Right cardiac atrium (tissue), 5 donors: ENCODE results near the gene EPHA6. TPM values are rescaled to one million over a fixed set of nuclear protein-coding genes. Genes with fewer than 3 reads are reported as not detected.
A peak's percentile ranks its signal among the peaks of the same experiment; 100 is the strongest.

Experiments used
- ATAC-seq, 2 donors: fragments of 200-7000 bp; cut with Tn5 transposase; one replicate each; pipeline versions ENCODE4 v1.8.0 to v1.9.1; 2020; ENCODE audit warnings: moderate library complexity in 2 of 2, mild to moderate bottlenecking in 1 of 2
- DNase-seq, 3 donors: peaks; one replicate each; pipeline ENCODE4 v3.0.0-alpha.2; 2020
- H3K27ac ChIP-seq: one replicate; pipeline ENCODE4 v1.5.1; 2013; ENCODE audit warnings: mild to moderate bottlenecking, low read length, control low read depth, moderate library complexity
- H3K27me3 ChIP-seq: one replicate; pipeline ENCODE4 v1.6.1; 2013; ENCODE audit not compliant: control insufficient read depth, insufficient read depth
- H3K4me1 ChIP-seq: one replicate; pipeline ENCODE4 v1.6.1; 2013; ENCODE audit warnings: low read length; ENCODE audit not compliant: control insufficient read depth, insufficient read depth
- H3K4me3 ChIP-seq: one replicate; pipeline ENCODE4 v1.5.1; 2013; ENCODE audit warnings: low read length, control low read depth
- H3K9me3 ChIP-seq: one replicate; pipeline ENCODE4 v1.6.1; 2013; ENCODE audit warnings: low read length; ENCODE audit not compliant: control insufficient read depth
- WGBS: extraction: QIAGEN DNeasy Blood & Tissue Kit; methylation state at CpG from one replicate; pipeline ENCODE4 v1.1.7; 2013; 5-methylcytosine and 5-hydroxymethylcytosine counted together
- intact Hi-C, 4 donors: fragments of 100-400 bp; cut with DNase I; formaldehyde crosslinking; loops; one replicate each; pipeline versions ENCODE4 v1.11.0 to v1.14.0; 2022 to 2023
- polyA plus RNA-seq: library from polyadenylated mRNA; stranded (reverse); fragments of 200-250 nt; gene quantifications from one replicate; pipeline ENCODE4 v1.2.3, GENCODE V29; 2013
- total RNA-seq, 4 donors: library from RNA; stranded (reverse); fragmentation: NEBNext Ultra II Directional; extraction: Animal tissue kit (Norgen Biotek cat#: 25700); gene quantifications; one replicate each; pipeline ENCODE4 v1.2.1, GENCODE V29; 2021
- donor health status: healthy with polysubstance abuse.
- donor health status: DM: no; HTN: yes; CAD: no.
- donor health status: DM: no; HTN: no; CAD: no.
- donor health status: DM: no; HTN: yes; CAD: no; lungs with severe emphysema.
- donor health status: DM: yes; HTN: yes; CAD: no.

EPHA6 gene
- total and polyA plus RNA-seq, 5 donors = 0.05 to 1.4 (median 0.59) TPM

DNA sequence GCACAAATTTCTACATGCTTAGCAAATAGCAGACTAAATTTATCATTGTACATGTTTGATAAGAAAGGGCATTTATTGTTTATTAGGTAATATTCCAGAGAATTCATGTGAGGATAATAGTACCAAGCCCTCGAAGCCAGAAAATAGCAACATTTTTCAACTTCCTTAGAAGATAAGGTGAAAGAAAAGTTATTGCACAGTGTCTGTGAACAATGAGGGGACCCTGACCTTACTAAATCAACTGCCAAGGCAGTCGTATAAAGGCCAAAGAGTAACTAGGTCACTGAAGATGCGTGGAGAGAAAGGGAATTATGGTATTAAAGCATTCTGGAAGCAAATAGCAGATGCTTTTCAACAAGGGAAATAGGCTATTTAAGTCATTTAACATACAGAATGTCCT, 929.9 kb downstream of the EPHA6 start:
- ATAC-seq (no peak), DNase-seq (no peak)
- Histone ChIP-seq H3K4me1 (no peaks in the 10 kb centered on the region), H3K27ac (no peak overlapping the region), H3K4me3 (no peak overlapping the region), H3K27me3 (no peaks in the 10 kb centered on the region), H3K9me3 (no peaks in the 10 kb centered on the region)
- 45% methylated on average over 3 of the region's 3 CpGs for WGBS
- intact Hi-C loops = no loop called here

DNA sequence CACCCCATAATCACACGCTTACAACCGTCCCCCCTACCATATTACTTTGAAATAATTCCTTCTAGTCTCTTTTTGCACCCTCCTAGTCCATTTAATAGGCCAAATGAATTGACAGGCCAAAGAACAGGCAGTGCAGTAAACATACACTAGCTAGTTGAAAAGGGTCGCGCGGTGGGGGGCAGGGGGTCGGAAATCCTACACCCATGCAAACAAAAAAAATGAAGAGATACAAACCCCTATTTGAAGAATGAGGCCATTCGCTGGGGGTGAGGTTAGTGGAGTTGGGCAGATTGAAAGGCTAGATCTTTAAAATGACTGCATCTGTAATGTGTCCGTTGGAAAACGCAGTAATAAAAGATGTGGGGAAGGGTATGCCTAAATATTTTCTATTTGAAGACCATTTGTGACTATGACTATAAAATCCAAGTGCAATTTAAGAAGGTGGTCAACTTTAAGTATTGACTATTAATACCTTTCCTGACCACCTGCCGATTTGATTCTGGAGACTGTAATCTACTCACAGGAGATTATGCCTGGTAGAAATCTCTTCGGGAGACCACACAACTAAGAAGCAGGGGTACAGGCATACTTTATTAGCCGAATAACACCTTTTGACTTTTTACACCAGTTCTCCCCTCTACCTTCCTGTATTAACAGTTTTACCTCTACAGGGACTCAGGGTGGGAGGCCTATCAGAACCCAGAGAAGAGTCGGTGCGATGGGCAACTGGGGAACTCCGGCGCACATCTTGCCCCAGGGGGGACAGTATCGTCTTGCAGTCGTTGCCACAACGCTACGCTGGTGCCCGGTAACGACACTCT, 949.4 kb downstream of the EPHA6 start:
- 21% methylated on average over 22 of the region's 22 CpGs for WGBS
- H3K9me3 ChIP-seq = no peaks in the 10 kb centered on the region
- ATAC-seq = no peak
- H3K4me3 ChIP-seq = peak overlapping the region; percentile 71
- intact Hi-C loops = no loop called here
- no peaks in the 10 kb centered on the region for H3K4me1 ChIP-seq
- H3K27me3 ChIP-seq = no peaks in the 10 kb centered on the region
- DNase-seq = no peak
- H3K27ac ChIP-seq = peak overlapping the region; percentile 8

DNA sequence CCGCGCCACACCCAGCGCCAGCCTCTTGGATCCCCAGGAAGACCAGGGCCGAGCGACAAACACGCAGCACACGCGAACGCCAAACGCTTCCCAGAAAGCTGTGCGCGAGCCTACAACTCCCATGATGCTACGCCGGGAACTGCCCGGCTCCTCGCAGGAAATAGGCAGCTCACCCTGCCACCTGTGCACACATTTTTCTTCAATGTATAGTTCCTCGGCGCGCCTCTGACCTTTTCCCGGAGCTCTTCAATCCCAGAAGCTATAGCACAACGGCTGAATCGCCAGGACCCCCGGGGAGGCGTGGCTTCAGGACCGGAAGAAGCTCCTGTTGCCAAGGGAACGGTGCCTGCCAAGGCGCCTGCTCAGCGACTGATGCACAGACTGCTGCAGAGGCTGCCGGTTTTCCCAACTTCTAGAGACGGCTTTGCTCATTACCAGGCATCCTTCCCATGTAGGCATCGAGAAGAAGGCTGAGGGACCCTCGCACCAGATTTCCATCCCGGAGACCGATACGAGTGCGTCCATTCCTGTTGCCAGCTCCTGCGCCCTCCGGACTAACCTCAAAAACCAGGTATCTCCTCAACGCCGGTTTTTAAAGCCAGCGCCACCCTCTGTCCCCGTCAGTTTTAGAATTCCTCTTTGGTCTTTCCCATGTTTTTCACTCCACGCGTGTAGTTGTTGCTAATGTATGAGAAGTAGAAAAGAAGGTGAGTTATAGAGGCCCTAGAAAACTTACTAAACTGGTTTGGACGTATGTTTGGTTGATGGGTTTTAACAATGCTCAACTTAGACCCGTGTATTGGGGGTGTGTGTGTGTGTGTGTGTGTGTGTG, 950.2 kb downstream of the EPHA6 start, which contains the start of gene ARL6:
ARL6 (plus strand) TSS at position 352 of the 832 bp plus-strand sequence. CDS start 3,350 bp downstream, outside the sequence.
- WGBS = under 1% methylated on average over 46 of the region's 46 CpGs
- ATAC-seq = peak; percentile 99

GRCh38 chr3:97765336-97765735, 950.9 kb downstream of the EPHA6 start:
- intact Hi-C loops = no loop called here
- Histone ChIP-seq H3K27me3 (no peaks in the 10 kb centered on the region), H3K27ac (no peak overlapping the region), H3K4me1 (no peaks in the 10 kb centered on the region), H3K4me3 (peak overlapping the region; percentile 71), H3K9me3 (no peaks in the 10 kb centered on the region)
- ATAC-seq = no peak
- DNase-seq = no peak
- WGBS = 21% methylated on average over 2 of the region's 2 CpGs

More for the DNA sequence above, 950.2 kb downstream of the EPHA6 start, which contains the start of gene ARL6:
- intact Hi-C loops = no loop called here
- peak; percentile 87 to 94 (median 92) for DNase-seq
- Histone ChIP-seq H3K27me3 (no peaks in the 10 kb centered on the region), H3K4me3 (peak within 1 kb of the TSS; percentile 71), H3K27ac (peak within 1 kb of the TSS; percentile 8), H3K4me1 (no peaks in the 10 kb centered on the region), H3K9me3 (no peaks in the 10 kb centered on the region)

DNA sequence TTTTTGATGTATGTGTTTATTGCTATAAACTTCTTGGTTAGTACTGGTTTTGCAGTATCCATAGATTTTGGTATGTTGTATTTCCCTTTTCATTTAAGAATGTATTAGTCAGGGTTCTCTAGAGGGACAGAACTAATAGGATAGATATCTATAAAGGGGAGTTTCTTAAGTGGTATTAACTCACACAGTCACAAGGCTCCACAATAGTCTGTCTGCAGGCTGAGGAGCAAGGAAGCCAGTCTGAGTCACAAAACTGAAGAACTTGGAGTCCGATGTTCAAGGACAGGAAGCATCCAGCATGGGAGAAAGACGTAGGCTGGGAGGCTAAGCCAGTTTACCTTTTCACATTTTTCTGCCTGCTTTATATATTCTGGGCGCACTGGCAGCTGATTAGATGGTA, 958.5 kb downstream of the EPHA6 start:
- WGBS = 91% methylated on average over 3 of the region's 3 CpGs
- DNase-seq (no peak), ATAC-seq (no peak)
- Histone ChIP-seq H3K4me3 (no peak overlapping the region), H3K4me1 (no peaks in the 10 kb centered on the region), H3K27ac (no peak overlapping the region), H3K9me3 (no peaks in the 10 kb centered on the region), H3K27me3 (no peaks in the 10 kb centered on the region)
- intact Hi-C loops = no loop called here

DNA sequence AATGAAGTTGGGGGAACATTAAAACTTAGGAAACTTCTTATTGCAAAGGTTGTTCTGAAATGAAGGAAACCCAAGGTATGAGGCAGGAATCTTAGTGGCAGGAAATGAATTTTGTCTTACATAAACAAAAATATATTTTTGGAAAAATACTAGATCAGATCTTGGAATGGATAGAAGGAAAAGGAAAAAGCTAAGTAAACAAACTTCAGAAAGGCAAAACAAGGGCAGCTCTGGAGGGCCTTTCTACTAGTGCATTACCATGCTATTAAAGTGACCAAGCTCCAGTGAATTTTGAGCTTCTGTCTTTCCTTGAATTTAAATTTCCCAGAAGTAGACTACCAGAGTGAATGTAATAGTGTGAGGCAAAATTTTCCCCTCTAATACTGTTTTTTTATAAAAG, 963.8 kb downstream of the EPHA6 start:
- DNase-seq (no peak), ATAC-seq (no peak)
- Histone ChIP-seq H3K4me3 (no peak overlapping the region), H3K27me3 (no peaks in the 10 kb centered on the region), H3K4me1 (no peaks in the 10 kb centered on the region), H3K27ac (no peak overlapping the region), H3K9me3 (no peaks in the 10 kb centered on the region)
- intact Hi-C loops = no loop called here

DNA sequence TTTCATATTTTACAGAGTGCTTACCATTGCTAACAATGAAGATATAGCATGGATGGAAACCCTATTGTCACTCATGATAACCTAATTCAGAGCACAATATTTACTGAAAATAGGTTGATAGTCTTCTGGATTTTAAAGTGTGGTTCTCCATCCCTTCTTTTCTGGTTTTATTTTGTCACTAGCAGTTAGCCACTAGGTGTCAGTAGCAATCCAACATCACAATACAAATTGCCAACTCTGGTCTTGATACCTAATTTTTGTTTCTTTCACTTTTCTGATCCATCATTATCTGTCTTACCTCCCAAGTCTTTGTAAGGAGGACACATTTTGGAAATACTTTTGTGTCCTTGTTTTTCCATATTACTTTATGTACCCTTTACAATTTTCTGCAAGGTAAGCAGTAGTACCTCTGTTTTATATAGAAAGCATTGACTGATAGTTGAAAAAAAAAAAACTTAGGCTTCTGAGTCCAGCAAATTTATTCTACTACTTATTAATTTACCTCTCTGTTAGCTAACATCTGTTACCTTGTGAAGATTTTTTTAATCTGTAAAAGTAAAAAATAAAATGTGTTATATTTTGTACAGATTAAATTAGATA, 979.1 kb downstream of the EPHA6 start:
- Histone ChIP-seq H3K27ac (no peak overlapping the region), H3K27me3 (no peaks in the 10 kb centered on the region), H3K9me3 (no peaks in the 10 kb centered on the region), H3K4me1 (no peaks in the 10 kb centered on the region), H3K4me3 (no peak overlapping the region)
- intact Hi-C loops = loop anchor here in 3 of 4 donors (2.0 to 10.0 kb wide), 4 partner anchors 141 to 231 kb away; no protein-coding TSS in a partner anchor
- no peak for DNase-seq
- ATAC-seq = no peak

DNA sequence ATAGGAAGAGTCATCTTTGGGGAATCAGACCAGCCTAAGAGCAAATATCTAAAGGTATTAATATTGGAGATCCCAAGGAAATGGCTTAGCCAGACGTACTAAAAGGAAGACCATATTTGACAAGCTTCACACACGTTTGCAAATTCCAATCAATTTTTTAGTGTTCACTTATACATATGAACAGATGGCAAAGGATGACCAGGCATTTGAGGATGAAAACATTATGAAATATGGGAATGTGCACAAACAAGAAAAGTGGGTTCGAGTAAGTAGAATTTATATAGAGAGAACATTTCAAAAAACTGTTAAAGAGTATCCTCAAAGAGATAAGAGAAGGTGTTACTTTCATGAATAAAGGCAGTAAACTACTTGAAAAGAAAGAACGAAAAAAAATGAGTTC, 981.6 kb downstream of the EPHA6 start:
- WGBS = 91% methylated on average over 4 of the region's 4 CpGs
- intact Hi-C loops = loop anchor here in 3 of 4 donors (2.0 to 10.0 kb wide), 3 partner anchors 139 to 229 kb away; no protein-coding TSS in a partner anchor
- no peaks in the 10 kb centered on the region for H3K9me3 ChIP-seq
- H3K27me3 ChIP-seq = no peaks in the 10 kb centered on the region
- no peak overlapping the region for H3K4me3 ChIP-seq
- no peak overlapping the region for H3K27ac ChIP-seq
- H3K4me1 ChIP-seq = no peaks in the 10 kb centered on the region
- ATAC-seq (no peak), DNase-seq (no peak)
